Keratinocyte (primary cell): ENCODE data around the gene GADD45B. TPM values are rescaled to one million over a fixed set of nuclear protein-coding genes. Genes with fewer than 3 reads are reported as not detected.

Experiments
- DNase-seq: peaks from one replicate; pipeline ENCODE4 v3.0.0-alpha.2; 2011; ENCODE audit warnings: low read depth, missing footprints, low spot score
- FAIRE-seq: peaks from 2 replicates; lab custom pipeline; 2011; peaks lifted over from hg19 to GRCh38; lab: Jason Lieb, UNC
- H2AFZ ChIP-seq: 2 replicates; pipeline ENCODE4 v1.6.0; 2012; ENCODE audit warnings: low read length, control low read depth, inconsistent platforms; ENCODE audit not compliant: control insufficient read depth
- H3K27ac ChIP-seq: 2 replicates; pipeline ENCODE4 v1.5.1; 2011; ENCODE audit warnings: low read length; ENCODE audit not compliant: control insufficient read depth, insufficient read depth
- H3K27me3 ChIP-seq: 3 replicates; pipeline ENCODE4 v1.6.0; 2011; ENCODE audit warnings: low read length; ENCODE audit not compliant: control insufficient read depth, insufficient read depth; ENCODE audit errors: extremely low read depth
- H3K36me3 ChIP-seq, 2 experiments: 2 replicates in 1 of 2; 3 replicates in 1 of 2; pipeline ENCODE4 v1.5.1; 2011; ENCODE audit warnings: low read length in 2 of 2, mild to moderate bottlenecking in 1 of 2; ENCODE audit not compliant: control insufficient read depth in 2 of 2, insufficient read depth in 2 of 2; ENCODE audit errors: extremely low read depth in 1 of 2
- H3K4me1 ChIP-seq: 3 replicates; pipeline ENCODE4 v1.5.1; 2011; ENCODE audit warnings: low read length; ENCODE audit not compliant: control insufficient read depth, insufficient read depth; ENCODE audit errors: extremely low read depth
- H3K4me2 ChIP-seq: 3 replicates; pipeline ENCODE4 v1.6.0; 2011; ENCODE audit warnings: low read depth, low read length; ENCODE audit not compliant: control insufficient read depth, insufficient read depth; ENCODE audit errors: extremely low read depth
- H3K4me3 ChIP-seq, 3 experiments: fragments of 200-600 bp in 1 of 3; sonication (generic) in 1 of 3; 2 replicates in 2 of 3; 3 replicates in 1 of 3; pipeline ENCODE4 v1.5.1; 2011 to 2016; ENCODE audit warnings: low read length in 3 of 3, mild to moderate bottlenecking in 3 of 3, control low read depth in 2 of 3, inconsistent platforms in 1 of 3, low read depth in 1 of 3, mixed read lengths in 1 of 3, mixed run types in 1 of 3, moderate library complexity in 1 of 3; ENCODE audit not compliant: control insufficient read depth in 2 of 3, insufficient read depth in 2 of 3; ENCODE audit errors: extremely low read depth in 1 of 3
- H3K79me2 ChIP-seq: 2 replicates; pipeline ENCODE4 v1.6.0; 2012; ENCODE audit warnings: low read length; ENCODE audit not compliant: control insufficient read depth, insufficient read depth
- H3K9ac ChIP-seq: 3 replicates; pipeline ENCODE4 v1.6.0; 2011; ENCODE audit warnings: low read length; ENCODE audit not compliant: control insufficient read depth, insufficient read depth; ENCODE audit errors: extremely low read depth
- H3K9me1 ChIP-seq: 3 replicates; pipeline ENCODE4 v1.6.0; 2011; ENCODE audit warnings: low read length; ENCODE audit not compliant: control insufficient read depth, insufficient read depth; ENCODE audit errors: extremely low read depth
- H3K9me3 ChIP-seq: 2 replicates; pipeline ENCODE4 v1.5.1; 2012; ENCODE audit warnings: low read depth, low read length; ENCODE audit not compliant: control insufficient read depth
- H4K20me1 ChIP-seq: 3 replicates; pipeline ENCODE4 v1.6.0; 2011; ENCODE audit warnings: low read length; ENCODE audit not compliant: control insufficient read depth, insufficient read depth; ENCODE audit errors: extremely low read depth
- EZH2 ChIP-seq: IDR thresholded peaks from one replicate; pipeline ENCODE4 v1.6.1; 2012; ENCODE audit warnings: inconsistent platforms, mild to moderate bottlenecking, low read length, moderate library complexity
- dilution Hi-C: fragments of 300-500 bp; cut with MboI; formaldehyde crosslinking; loops from one replicate; pipeline ENCODE4 v1.7.0; 2020; ENCODE audit warnings: low sequenced_read_pairs; ENCODE audit not compliant: extremely low pct_ligation_motif_present
- polyA plus RNA-seq, 5 experiments: library from polyadenylated mRNA; depleted of rRNA in 3 of 5; stranded (reverse) in 3 of 5; stranded (forward) in 1 of 5; unstranded in 1 of 5; fragments of >200 nt; gene quantifications; 1 replicate in 1 of 5; 2 replicates in 3 of 5; 3 replicates in 1 of 5; pipeline versions ENCODE4 v1.2.1 to v1.2.3, GENCODE V29; 2011 to 2012; ENCODE audit warnings: missing spikeins in 2 of 5, low read depth in 1 of 5, low replicate concordance in 1 of 5
- TF ChIP-seq, protein P1 (sequence below), 3 experiments: IDR thresholded peaks in 1 of 3; conservative IDR thresholded peaks in 1 of 3; optimal IDR thresholded peaks in 1 of 3; 2 replicates in 2 of 3; 3 replicates in 1 of 3; pipeline versions ENCODE3 to v1.5.1; 2011; ENCODE audit warnings: low read length in 3 of 3, mild to moderate bottlenecking in 3 of 3, moderate library complexity in 2 of 3, control low read depth in 1 of 3, inconsistent platforms in 1 of 3; ENCODE audit not compliant: insufficient read depth in 2 of 3; ENCODE audit errors: extremely low read depth in 1 of 3

Gene GADD45B
- polyA plus RNA-seq, 1 donor (not counting 4 experiments of a cell fraction or from before 2014, with no cell fraction given): 20.6 TPM

GRCh38 chr19:2488405-2488941 lies 12.5 kb downstream of the GADD45B start:
- H3K9me3 ChIP-seq: peaks cover 2% of the 10 kb centered on the region
- FAIRE-seq (no peak), DNase-seq (no peak)
- H3K27ac ChIP-seq: no peak overlapping the region
- TF ChIP-seq EZH2: no peak
- no peaks in the 10 kb centered on the region for H3K9me1 ChIP-seq
- dilution Hi-C loops: no loop called here
- H3K27me3 ChIP-seq: peaks cover 16% of the 10 kb centered on the region
- no peak overlapping the region for H3K4me3 ChIP-seq
- H3K4me1 ChIP-seq: peaks cover 22% of the 10 kb centered on the region
- peaks cover 7% of the 10 kb centered on the region for H4K20me1 ChIP-seq
- H3K9ac ChIP-seq: no peak overlapping the region
- H3K4me2 ChIP-seq: peak overlapping the region; percentile 48
- no peak overlapping the region for H2AFZ ChIP-seq
- no peaks in the 10 kb centered on the region for H3K79me2 ChIP-seq
- H3K36me3 ChIP-seq: no peaks in the 10 kb centered on the region

GRCh38 chr19:2488942-2489731 lies 13.2 kb downstream of the GADD45B start:
- Histone ChIP-seq H3K4me2 (peak overlapping the region; percentile 48), H4K20me1 (peaks cover 7% of the 10 kb centered on the region), H3K9ac (no peak overlapping the region), H3K27ac (no peak overlapping the region), H3K9me3 (no peaks in the 10 kb centered on the region), H3K4me1 (peaks cover 28% of the 10 kb centered on the region), H2AFZ (no peak overlapping the region), H3K79me2 (no peaks in the 10 kb centered on the region), H3K27me3 (peaks cover 16% of the 10 kb centered on the region), H3K9me1 (no peaks in the 10 kb centered on the region), H3K4me3 (no peak overlapping the region), H3K36me3 (no peaks in the 10 kb centered on the region)
- dilution Hi-C loops: no loop called here
- DNase-seq: no peak
- FAIRE-seq: no peak
- no peak for TF ChIP-seq EZH2
- TF ChIP-seq, protein P1, sequence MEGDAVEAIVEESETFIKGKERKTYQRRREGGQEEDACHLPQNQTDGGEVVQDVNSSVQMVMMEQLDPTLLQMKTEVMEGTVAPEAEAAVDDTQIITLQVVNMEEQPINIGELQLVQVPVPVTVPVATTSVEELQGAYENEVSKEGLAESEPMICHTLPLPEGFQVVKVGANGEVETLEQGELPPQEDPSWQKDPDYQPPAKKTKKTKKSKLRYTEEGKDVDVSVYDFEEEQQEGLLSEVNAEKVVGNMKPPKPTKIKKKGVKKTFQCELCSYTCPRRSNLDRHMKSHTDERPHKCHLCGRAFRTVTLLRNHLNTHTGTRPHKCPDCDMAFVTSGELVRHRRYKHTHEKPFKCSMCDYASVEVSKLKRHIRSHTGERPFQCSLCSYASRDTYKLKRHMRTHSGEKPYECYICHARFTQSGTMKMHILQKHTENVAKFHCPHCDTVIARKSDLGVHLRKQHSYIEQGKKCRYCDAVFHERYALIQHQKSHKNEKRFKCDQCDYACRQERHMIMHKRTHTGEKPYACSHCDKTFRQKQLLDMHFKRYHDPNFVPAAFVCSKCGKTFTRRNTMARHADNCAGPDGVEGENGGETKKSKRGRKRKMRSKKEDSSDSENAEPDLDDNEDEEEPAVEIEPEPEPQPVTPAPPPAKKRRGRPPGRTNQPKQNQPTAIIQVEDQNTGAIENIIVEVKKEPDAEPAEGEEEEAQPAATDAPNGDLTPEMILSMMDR (optimal IDR thresholded peaks at IDR 0.05 in 1 of 3, IDR thresholded peaks at IDR 0.05 in 1 of 3, conservative IDR thresholded peaks at IDR 0.05 in 1 of 3; ENCODE audit: extremely low read depth in 1 of 3, insufficient read depth in 2 of 3, low read length in 3 of 3): no peak
